NCI-H2196 treated with DMSO at 0.1 percent for 48 hours (cell line): ENCODE data around the gene CPA5.

Source experiments
- DNase-seq: peaks from one replicate; lab custom pipeline; 2025; ENCODE audit not compliant: unreplicated experiment; lab: John Stamatoyannopoulos, UW

CPA5 gene

GRCh38 chr7:130332259-130333053 lies 12.2 kb upstream of the CPA5 start:
- DNase-seq: no peak

DNA sequence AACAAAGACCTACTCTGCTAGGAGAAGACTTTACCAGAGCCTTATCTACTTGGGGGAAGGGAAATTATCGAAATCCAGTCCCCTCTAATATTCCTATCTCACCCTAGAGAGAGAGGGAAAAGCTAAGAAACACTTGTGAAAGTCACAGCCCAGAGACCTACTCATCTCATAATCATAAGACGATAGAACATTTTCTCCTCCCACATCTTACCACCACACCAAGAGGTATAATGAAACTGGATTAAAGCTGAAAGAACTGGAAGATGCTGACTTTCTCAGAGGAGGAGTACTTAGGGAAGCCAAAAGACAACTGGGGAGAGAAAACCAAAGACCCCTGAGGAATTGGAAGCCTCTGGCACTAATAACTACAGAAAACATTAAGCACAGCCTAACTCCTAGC lies 10.8 kb upstream of the CPA5 start:
- DNase-seq: no peak

DNA sequence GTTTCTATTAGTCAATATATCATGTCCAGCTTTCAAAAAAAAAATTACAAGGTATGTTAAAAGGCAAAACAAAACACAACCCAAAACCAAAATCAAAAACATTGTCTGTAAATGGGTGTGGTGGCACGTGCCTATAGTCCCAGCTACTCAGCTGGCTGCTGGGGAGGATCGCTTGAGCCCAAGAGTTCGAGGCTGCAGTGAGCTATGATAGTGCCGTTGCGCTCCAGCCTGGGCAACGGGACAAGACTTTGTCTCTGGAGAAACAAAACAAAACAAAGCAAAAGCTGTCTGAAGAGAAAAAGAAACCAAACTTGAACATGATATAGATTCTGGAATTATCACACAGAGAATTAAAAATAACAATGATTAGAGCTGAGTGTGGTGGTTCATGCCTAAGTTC lies 10.3 kb upstream of the CPA5 start:
- no peak for DNase-seq

DNA sequence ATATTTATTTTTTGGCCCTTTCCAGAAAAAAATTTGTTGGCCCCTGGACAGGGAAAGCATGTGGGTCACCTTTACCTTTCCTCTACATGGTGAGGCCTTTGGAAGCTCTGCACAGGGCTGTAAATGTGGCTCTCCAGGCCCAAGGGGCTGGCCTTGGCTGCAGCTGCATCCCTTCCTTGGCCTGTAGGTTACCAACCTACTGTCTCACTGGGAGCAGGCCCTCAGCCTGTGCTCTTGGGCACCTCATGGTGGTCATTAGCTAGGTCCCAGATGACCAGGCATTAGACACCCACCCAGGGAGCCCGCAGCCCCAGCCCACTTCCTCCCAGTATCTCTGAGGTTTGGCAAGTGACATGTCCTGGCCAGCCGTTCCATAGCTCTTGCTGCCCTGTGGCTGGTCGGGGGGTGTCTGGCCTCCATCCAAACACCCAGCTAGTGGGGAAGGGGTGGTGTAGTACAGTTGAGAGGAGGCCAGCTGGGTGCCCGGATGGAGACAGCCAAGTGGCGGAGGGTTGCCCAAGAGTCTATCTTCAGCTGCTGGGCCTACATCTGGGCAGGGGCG lies 7.1 kb upstream of the CPA5 start:
- no peak for DNase-seq

DNA sequence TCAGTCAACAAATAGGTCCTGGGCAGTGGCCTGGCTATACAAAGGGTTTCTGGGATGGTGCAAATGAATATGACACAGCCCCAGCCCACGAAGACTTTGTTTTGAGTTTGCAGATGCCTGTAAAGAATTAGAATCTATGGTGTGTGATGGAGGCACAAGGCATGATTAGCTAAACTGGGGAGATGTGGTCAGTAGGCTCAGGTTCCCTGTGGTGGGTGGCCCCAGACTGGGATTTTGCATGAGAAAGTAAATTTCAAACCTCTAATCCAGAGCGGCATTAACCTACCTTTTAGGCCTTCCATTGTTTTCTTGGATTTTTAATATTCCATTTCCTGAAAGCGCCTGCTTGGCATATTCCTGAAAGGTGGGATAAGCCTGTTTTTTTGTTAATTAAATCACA lies 6.4 kb upstream of the CPA5 start:
- no peak for DNase-seq

DNA sequence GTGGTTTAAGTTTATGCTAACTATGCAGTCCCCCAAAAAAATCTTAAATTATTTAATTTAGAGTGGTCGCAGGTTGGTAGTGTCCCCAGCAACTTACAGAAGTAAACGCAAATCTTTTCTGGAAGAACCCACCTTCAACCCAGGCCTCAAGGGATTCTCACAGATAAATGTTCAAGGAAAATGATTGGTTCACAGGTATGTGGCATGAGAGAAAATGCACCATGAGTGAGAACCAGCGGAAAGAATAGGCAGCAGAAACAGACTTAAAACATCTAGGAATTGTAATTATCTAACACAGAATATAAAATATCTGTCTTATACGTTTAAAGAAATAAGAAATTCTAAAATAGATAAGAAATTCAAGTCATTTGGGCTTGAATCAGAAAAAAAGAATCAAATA lies 2.7 kb upstream of the CPA5 start:
- no peak for DNase-seq

DNA sequence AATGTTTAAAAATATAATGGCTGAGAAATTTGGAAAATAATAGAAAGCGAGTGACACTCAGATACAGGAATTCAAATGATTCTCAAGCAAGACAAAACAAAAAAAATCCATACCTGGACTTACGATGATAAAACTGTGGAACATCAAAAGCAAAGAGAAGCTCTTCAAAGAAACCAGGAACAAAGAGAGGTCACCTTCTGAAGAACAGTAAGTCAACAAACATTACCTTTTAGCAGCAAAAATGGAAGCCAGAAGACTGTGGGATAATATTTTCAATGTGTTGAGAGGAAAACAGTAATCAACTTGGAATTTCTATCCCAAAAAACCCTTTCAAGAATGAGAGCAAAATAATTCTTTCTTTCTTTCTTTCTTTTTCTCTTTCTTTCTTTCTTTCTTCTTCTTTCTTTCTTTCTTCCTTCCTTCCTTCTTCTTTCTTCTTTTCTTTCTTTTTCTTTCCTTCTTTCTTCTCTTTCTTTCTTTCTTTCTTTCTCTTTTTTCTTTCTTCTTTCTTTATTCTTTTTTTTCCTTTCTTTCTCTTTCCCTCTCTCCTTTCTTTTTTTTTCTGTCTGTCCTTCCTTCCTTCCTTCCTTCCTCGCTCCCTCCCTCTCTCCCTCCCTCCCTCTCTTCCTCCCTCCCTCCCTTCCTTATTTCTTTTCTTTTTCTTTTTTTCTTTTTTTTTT lies 1.8 kb upstream of the CPA5 start:
- DNase-seq: no peak

DNA sequence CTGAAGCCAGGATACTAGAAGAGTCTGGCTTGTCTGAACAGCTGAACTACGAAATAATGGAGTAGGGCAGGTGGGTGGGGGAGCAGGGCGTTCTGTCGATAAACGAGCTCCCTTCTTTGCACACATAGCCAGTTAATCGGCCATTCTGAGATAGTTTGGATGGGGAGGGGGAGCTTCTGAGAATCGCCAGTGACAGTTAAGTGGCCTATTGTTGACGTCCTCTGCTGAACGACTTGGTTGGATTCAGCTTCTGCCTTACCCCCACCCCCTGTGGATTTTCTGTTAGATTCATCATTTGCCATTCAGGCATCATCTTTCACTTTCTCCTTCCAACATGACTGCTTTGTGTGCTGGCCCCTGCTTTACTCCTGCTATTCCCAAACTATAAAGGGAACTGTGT lies 520 bp downstream of the CPA5 start:
- no peak for DNase-seq

DNA sequence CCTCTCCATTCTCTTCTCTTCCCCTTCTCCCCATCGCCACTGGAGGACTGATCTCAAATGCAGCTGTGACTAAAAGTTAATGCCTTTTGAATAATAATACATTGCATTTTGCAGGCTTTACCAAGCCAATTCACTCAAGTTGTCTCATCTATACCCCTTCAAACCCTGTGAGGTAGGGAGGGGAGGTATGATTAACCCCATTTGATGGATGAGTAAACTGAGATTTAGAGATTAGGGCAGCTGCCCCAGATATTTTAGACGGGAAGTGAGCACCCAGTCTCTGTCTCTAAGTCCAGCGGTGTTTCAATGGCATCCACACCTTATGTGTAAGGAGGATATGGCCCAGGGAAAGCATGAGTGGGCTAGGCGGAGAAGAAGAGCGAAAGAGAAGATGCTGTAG lies 1.1 kb downstream of the CPA5 start:
- DNase-seq: no peak

DNA sequence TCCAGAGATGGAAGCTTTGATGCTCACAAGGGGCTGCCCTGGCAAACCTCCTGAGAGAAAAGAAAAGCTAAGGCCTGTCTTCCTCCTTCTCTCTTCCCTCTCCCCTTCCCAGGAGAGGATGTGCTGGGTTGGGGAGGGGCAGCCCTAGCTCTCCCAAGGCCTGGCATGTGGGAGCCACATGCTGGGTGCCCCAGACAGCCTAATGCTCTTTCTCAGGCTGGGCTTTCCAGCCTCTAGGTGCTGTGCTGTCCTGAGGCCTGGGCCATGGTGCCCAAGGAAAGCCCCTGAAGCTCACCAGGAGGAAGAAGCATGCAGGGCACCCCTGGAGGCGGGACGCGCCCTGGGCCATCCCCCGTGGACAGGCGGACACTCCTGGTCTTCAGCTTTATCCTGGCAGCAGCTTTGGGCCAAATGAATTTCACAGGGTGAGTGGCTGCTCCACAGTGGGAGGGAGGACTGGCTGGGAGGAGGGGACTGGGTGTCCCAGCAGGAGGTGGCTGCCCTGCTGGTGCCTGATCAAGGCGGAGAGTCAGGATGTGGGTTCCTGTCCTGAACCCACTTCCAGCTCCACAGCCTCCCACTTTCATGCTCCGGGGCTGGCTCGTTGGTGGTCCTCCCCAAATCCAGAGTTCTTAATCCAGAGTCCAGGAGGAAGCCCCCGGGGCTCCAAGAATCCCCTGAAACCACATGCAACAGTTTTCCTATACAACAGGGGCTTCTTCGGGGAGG lies 1.7 kb downstream of the CPA5 start:
- DNase-seq: no peak

GRCh38 chr7:130346941-130347340 lies 2.3 kb downstream of the CPA5 start:
- no peak for DNase-seq

GRCh38 chr7:130349911-130350782 lies 5.5 kb downstream of the CPA5 start:
- no peak for DNase-seq

DNA sequence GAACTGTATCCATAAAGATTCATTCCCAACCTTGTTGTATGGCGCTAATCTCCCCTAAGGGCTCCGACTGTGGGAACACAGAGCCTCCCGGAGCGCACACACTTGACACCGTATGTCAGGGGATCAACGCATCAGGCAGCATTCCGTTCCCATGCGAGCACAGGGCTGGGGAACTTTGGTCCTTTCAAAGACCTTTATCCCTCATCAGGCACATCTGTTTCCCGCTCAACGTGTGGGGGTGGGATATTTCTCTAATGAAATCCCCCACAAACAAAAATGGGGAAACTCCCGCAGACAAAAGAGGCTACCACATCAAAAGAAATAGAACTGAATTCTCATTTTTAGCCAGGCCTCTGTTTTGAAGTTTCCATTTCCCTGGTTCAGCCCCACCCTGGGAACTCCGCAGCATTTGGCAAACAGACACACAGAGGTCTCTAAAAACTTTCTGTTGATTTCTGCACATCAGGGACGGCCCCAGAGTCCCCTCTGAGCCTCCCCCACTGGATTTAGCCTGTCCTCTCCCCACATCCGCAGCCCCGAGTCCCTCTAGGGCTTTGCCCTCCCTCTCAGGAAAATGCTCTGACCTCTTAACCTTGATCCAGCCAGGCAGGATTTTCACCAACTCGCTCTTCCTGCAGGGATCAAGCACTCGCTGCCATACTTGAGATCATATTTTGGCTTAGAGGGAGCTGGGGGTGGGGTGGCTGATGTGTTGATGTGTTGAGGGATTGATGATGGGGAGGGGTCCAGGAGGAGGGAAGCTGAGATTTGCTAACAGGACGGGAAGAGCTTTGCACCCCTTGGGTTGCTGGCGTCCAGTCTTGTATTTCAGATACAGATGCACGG lies 6.6 kb downstream of the CPA5 start:
- DNase-seq: no peak

GRCh38 chr7:130351791-130352090 lies 7.1 kb downstream of the CPA5 start:
- no peak for DNase-seq

GRCh38 chr7:130352194-130353074 lies 7.8 kb downstream of the CPA5 start:
- DNase-seq: no peak

DNA sequence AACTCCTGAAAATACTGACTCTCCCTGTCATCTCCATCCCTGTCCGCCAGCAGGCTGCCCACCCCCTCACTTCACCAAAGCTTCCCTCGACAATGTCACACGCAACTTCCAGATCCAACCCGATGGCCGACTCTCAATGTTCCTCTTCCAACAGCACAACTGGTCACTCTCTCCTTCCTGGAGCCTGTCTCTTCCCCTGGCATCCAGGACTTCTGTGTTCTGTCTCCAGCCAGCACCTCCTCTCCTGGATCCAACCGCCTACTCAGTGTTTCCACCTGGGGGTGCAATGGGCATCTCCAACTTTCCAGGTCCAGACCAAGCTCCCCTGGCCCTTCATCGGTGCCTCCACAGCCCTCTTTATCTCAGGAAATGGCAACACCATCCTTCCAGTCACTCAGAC lies 8.6 kb downstream of the CPA5 start:
- DNase-seq: no peak

GRCh38 chr7:130356121-130356875 lies 11.7 kb downstream of the CPA5 start:
- DNase-seq: no peak

DNA sequence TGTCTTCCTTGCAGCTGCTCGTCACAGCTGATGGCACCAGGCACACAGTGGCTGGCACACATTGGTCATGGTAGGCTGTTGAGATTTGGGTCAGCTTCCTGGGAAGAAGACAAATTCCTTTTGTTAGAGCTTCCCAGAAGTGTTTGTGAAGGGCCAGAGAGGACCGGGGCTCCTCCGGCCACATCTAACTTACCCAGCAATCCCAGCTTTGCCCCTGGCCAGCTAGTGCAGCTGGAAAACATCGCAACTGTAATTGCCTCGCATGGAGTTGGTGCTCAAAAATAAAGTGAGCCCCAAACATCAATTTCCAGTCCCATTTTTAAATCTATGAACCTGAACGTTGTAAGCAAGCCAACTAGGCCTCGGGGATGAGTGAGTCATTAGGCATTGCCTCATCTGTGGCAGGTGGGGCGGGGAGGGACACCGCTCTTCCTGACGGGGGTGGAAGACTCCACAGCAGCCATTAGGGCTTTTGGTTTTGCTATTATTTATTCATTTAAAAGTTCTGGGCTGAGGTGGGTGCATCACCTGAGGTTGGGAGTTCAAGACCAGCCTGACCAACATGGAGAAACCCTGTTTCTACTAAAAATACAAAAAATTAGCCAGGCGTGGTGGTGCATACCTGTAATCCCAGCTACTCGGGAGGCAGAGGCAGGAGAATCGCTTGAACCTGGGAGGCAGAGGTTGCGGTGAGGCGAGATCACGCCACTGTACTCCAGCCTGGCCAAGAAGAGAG lies 12.4 kb downstream of the CPA5 start:
- no peak for DNase-seq
